OCI-LY7 (cell line): ENCODE results near the gene PTPRJ. TPM values are rescaled to one million over a fixed set of nuclear protein-coding genes. Genes with fewer than 3 reads are reported as not detected.

Source experiments
- BruUV-seq: library from RNA; stranded (reverse); fragments of 400-500 nt; replicated peaks from 2 replicates; lab custom pipeline; 2021; lab: Mats Ljungman, UMichigan
- CTCF ChIA-PET: fragments of 300-600 bp; sonication (Branson Sonifier 250); formaldehyde crosslinking; loops from one replicate; lab custom pipeline; 2022; ENCODE audit warnings: antibody characterized with exemption; ENCODE audit not compliant: unreplicated experiment; lab: Charles Lee
- POLR2A ChIA-PET: fragments of 300-600 bp; sonication (Branson Sonifier 250); formaldehyde crosslinking; loops from one replicate; lab custom pipeline; 2022; ENCODE audit warnings: antibody characterized with exemption; lab: Charles Lee
- DNase-seq: peaks from one replicate; pipeline ENCODE4 v3.0.0-alpha.2; 2015; ENCODE audit warnings: low spot score
- H2AFZ ChIP-seq: fragments of 200-600 bp; sonication (generic), shearing (Covaris generic); 2 replicates; pipeline ENCODE4 v1.6.1; 2014; ENCODE audit warnings: mild to moderate bottlenecking, antibody characterized with exemption, low read length, moderate library complexity
- H3K27ac ChIP-seq: fragments of 200-600 bp; sonication (generic); 2 replicates; pipeline ENCODE4 v1.5.1; 2014; ENCODE audit warnings: mixed run types, low read depth, mild to moderate bottlenecking, moderate library complexity, low read length, inconsistent platforms; ENCODE audit not compliant: poor library complexity, severe bottlenecking
- H3K36me3 ChIP-seq: fragments of 200-600 bp; sonication (generic); 2 replicates; pipeline ENCODE4 v1.6.1; 2014; ENCODE audit warnings: mild to moderate bottlenecking, antibody characterized with exemption, low read length, moderate library complexity, mixed read lengths; ENCODE audit not compliant: insufficient read depth
- H3K4me1 ChIP-seq: fragments of 200-600 bp; sonication (generic); 2 replicates; pipeline ENCODE4 v1.5.1; 2014; ENCODE audit warnings: mild to moderate bottlenecking, low read length; ENCODE audit not compliant: insufficient read depth, poor library complexity, severe bottlenecking
- H3K4me2 ChIP-seq: fragments of 200-600 bp; sonication (generic); 2 replicates; pipeline ENCODE4 v1.6.1; 2014; ENCODE audit warnings: mild to moderate bottlenecking, low read length
- H3K4me3 ChIP-seq: fragments of 200-600 bp; sonication (generic); 2 replicates; pipeline ENCODE4 v1.5.1; 2014; ENCODE audit warnings: mild to moderate bottlenecking, low read depth, low read length; ENCODE audit not compliant: poor library complexity, severe bottlenecking
- H3K79me2 ChIP-seq: fragments of 200-600 bp; sonication (generic); 2 replicates; pipeline ENCODE4 v1.6.1; 2016; ENCODE audit warnings: low read depth, mild to moderate bottlenecking, low read length, moderate library complexity, mixed read lengths; ENCODE audit not compliant: insufficient read depth
- H3K9me2 ChIP-seq: fragments of 200-600 bp; sonication (generic); 2 replicates; pipeline ENCODE4 v1.6.1; 2016; ENCODE audit warnings: mild to moderate bottlenecking, low read length, mixed read lengths; ENCODE audit not compliant: insufficient read depth
- H3K9me3 ChIP-seq: fragments of 200-600 bp; sonication (generic); 2 replicates; pipeline ENCODE4 v1.6.1; 2014; ENCODE audit warnings: mild to moderate bottlenecking, mixed run types, low read length, mixed read lengths
- H4K20me1 ChIP-seq: fragments of 200-600 bp; sonication (generic); 2 replicates; pipeline ENCODE4 v1.6.1; 2014; ENCODE audit warnings: mild to moderate bottlenecking, antibody characterized with exemption, low read length, moderate library complexity, mixed read lengths; ENCODE audit not compliant: insufficient read depth
- CTCF ChIP-seq: fragments of 200-600 bp; sonication (generic); conservative IDR thresholded peaks from 2 replicates; pipeline ENCODE4 v1.5.1; 2014; ENCODE audit warnings: mild to moderate bottlenecking, antibody characterized with exemption, low read length, moderate library complexity, mixed read lengths
- EZH2phosphoT487 ChIP-seq: fragments of 200-600 bp; sonication (generic); IDR thresholded peaks from 2 replicates; pipeline ENCODE4 v1.6.1; 2018; ENCODE audit warnings: low read depth, borderline replicate concordance, mild to moderate bottlenecking, mixed run types, antibody characterized with exemption, low read length, moderate library complexity, mixed read lengths
- intact Hi-C: fragments of 100-400 bp; cut with micrococcal nuclease; formaldehyde crosslinking; loops from one replicate; pipeline ENCODE4 v1.10.0; 2022; ENCODE audit not compliant: unreplicated experiment
- total RNA-seq, 2 experiments: library from RNA; depleted of rRNA in 1 of 2; stranded (reverse); fragments of >200 nt in 1 of 2; shearing (Covaris generic) in 1 of 2; gene quantifications; 2 replicates each; pipeline ENCODE4 v1.2.3, GENCODE V29; 2014 to 2022

The PTPRJ gene
- total RNA-seq, 2 experiments from 2014 or later = 5.4 to 28.3 TPM

GRCh38 chr11:48040830-48041444 lies 60.6 kb downstream of the PTPRJ start:
- no peak overlapping the region for H3K27ac ChIP-seq
- H3K4me3 ChIP-seq = no peak overlapping the region
- peaks cover 7% of the 10 kb centered on the region; the same call in 1 of the 2 replicates for H3K36me3 ChIP-seq
- ChIA-PET POLR2A (interaction anchor here (0.8 to 4.6 kb wide), 9 partner anchors 9 to 68 kb away, joined by 3 to 33 read pairs (median 4); no protein-coding TSS in a partner anchor), CTCF (interaction anchor here (1.2 to 1.5 kb wide), 2 partner anchors 58 to 59 kb away, joined by 3 read pairs; no protein-coding TSS in a partner anchor)
- peaks cover 85% of the 10 kb centered on the region for H3K4me1 ChIP-seq
- H2AFZ ChIP-seq = no peak overlapping the region
- H3K79me2 ChIP-seq = peaks cover 16% of the 10 kb centered on the region; the same call in 1 of the 2 replicates
- DNase-seq = no peak
- no peaks in the 10 kb centered on the region for H3K9me2 ChIP-seq
- no peaks in the 10 kb centered on the region for H3K9me3 ChIP-seq
- peak overlapping the region; percentile 83 for H3K4me2 ChIP-seq
- H4K20me1 ChIP-seq = no peaks in the 10 kb centered on the region
- intact Hi-C loops = no loop called here
- no TSS peak for BruUV-seq
- TF ChIP-seq EZH2phosphoT487 (no peak), CTCF (no peak)

GRCh38 chr11:48041877-48042695 lies 61.7 kb downstream of the PTPRJ start:
- H3K9me3 ChIP-seq = no peaks in the 10 kb centered on the region
- no peak for DNase-seq
- TF ChIP-seq CTCF = no peak
- TF ChIP-seq EZH2phosphoT487 = no peak
- H4K20me1 ChIP-seq = no peaks in the 10 kb centered on the region
- no TSS peak for BruUV-seq
- intact Hi-C loops = no loop called here
- H3K79me2 ChIP-seq = peaks cover 23% of the 10 kb centered on the region; the same call in 1 of the 2 replicates
- no peaks in the 10 kb centered on the region for H3K9me2 ChIP-seq
- CTCF ChIA-PET = interaction anchor here (1.2 to 1.5 kb wide), 3 partner anchors 17 to 59 kb away, joined by 3 to 4 read pairs (median 3); no protein-coding TSS in a partner anchor
- H3K4me3 ChIP-seq = no peak overlapping the region
- H3K27ac ChIP-seq = peak overlapping the region; percentile 92
- POLR2A ChIA-PET = interaction anchor here (0.5 to 4.6 kb wide), 11 partner anchors 10 to 62 kb away, joined by 3 to 36 read pairs (median 4); no protein-coding TSS in a partner anchor
- H2AFZ ChIP-seq = no peak overlapping the region
- peaks cover 9% of the 10 kb centered on the region; the same call in 1 of the 2 replicates for H3K36me3 ChIP-seq
- peaks cover 82% of the 10 kb centered on the region for H3K4me1 ChIP-seq
- H3K4me2 ChIP-seq = peak overlapping the region; percentile 83
